Stimulated activated CD8-positive, alpha-beta memory T cell treated with anti-CD3 and anti-CD28 coated beads, Interleukin-15, amount 100 ng/mL, for 4 hours (primary cell): ENCODE results near the gene LIN28A.
A peak's percentile ranks its signal among the peaks of the same experiment; 100 is the strongest.

Experiments
- DNase-seq, 2 donors: peaks; one replicate each; pipeline ENCODE4 v3.0.0-alpha.2; 2020; ENCODE audit warnings: low read depth in 2 of 2

Gene LIN28A

DNA sequence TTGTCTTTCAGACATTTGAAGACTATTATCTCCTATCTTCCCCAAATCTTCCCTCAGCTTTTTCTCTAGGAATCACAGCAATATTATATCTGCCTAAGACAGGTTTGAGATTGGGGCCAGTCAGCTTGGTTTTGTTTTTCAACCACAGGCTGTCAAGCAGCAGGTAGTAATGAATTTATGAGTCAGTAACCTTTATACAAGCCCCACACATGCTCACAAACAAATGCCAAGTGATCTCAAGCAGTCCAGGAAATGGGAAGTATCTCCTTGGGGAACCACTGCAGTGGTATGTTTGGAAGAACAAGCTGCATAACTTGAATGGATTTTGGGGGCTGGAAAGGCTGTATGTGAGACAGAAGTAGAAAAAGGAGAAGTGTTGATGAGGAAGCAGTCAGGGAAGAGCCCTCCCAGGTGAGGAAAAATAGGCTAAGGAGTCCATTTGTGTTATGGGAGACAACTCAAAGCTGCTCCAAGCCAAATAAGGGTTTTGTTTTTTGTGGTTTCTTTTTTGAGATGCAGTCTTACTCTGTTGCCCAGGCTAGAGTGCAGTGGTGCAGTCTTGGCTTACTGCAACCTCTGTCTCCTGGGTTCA is 23.6 kb downstream of the LIN28A start:
- no peak for DNase-seq

DNA sequence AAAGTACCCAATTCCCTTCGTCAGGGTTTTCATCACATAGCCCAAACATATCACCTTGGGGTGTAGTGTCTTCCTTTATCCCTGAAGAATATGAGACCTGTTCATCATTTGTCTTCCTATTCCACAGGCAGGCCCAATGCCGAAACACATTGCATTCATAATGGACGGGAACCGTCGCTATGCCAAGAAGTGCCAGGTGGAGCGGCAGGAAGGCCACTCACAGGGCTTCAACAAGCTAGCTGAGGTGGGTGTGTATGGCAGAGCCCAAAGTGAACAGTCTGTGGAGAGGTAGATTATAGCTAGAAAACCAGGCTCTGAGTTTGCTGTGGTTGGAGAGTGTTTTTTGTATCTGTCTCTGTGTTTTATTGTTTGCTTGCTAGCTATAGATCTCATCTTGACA is 27.4 kb downstream of the LIN28A start:
- no peak for DNase-seq

DNA sequence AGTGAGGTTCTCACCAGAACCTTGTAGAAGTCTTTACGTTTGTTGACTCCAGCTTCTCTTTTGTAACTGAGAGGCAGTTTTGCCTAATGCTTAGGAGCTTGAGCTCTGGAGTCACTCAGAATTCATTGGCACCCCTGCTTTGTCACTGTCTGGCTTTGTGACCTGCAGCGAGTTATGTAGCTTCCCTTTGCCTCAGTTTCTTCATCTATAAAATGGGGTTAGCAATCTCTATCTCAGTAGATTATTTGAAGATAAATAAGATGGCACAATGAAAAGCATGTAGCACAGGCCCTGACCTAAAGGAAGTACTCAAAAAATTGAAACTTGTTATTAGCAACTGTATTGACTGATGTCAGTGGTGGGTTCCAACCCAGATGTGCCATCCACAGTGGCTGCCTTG is 29.6 kb downstream of the LIN28A start:
- DNase-seq: no peak

DNA sequence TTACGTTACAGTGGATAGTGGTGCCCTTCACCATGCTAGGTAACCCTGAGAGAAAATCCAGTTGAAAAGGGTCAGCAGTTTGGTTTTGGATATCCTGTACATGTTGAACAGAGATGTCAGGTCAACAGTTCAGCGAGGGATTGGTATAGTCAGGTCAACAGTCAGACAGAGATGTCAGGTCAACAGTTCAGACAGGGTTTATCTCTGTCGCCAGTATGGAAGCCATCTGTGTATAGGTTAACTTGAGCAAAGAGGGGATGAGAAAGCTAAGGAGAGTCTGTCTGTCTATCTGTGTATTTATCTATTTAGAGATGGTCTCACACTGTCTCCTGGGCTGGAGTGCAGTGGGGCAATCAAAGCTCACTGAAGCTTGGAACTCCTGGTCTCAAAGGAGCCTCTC is 39.3 kb downstream of the LIN28A start:
- no peak for DNase-seq

DNA sequence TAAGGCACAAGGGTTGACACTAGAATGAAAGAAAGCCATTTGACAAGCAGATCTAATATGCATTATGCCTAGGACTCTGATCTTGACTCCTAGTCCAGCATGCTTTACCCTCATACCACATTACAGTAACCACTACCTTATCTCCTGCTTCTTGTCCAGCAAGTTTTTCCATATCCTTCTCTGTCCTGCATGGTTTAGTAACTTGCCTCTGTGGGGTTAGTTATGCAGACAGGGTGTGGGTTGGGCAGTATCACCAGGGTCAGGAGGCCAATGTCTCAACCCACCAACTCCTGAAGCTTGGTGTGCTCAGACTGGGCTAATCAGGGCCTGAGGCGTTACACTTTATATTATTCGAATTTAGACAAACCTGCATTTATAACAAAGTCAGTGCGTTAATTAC is 40.3 kb downstream of the LIN28A start:
- DNase-seq: no peak

DNA sequence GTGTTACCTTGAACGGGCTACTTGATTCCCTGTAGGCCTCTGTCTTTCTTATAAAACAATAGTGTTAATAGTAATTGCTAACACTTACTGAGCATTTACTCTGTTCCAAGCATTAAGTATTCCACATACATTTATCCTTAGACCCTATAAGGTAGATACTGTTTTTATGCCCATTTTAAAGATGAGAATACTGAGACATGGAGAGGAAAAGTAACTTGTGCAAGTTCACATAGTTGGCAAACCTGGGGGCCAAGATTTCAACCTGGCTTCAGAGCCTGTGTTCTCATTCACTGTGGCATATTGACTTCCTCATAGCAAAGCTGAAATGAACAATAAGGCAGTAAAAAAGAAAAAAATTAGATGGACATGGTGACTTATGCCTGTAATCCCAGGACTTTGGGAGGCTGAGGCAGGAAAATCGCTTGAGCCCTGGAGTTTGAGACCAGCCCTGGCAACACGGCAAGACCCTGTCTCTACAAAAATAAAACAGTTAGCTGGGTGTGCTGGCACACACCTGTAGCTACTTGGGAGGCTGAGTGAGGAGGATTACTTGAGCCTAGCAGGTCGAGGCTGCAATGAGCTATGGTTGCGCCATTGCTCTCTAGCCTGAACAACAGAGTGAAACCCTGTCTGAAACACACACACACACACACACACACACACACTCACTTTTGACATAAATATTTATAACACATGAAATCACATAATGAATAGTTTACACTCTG is 42.0 kb downstream of the LIN28A start:
- no peak for DNase-seq

DNA sequence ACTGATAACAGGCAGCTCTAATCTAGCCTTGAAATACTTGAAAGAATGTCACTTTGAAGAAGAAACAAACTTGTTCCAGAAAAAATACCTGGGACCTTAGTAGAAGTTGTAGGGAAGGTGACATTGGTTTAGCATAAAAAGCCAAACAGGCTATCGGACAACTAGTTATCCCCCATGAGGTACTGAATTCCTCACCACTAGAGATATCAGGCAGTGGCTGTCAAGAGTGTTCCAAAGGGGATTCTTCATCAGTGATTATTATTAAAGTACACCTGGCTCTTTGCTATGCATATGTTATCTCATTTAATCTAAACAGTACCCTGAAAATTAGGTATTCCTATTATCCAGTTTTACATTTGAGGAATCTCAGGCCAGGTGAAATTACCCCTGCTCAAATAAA is 48.5 kb downstream of the LIN28A start:
- DNase-seq: no peak

DNA sequence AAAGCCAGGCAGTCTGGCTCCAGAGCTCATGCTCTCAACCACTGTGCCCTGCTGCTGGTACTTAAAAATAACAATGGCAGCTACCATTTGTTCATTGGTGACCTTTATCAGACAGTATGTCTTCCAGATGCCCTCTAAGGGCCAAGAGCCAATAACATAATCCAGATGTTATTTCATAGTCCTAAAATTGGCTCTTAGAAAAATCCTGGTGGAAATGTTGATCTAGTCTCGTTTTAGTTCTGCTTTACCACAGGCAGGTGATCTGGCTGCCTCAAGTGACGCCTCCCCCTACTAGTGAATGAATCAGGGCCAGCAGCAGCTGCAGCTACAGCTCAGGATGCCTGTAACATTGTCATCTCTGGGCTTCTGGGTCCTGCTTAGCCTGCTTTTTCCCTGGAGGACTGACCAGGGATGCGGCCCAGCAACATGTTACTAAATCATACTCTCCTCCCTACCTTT is 49.0 kb downstream of the LIN28A start:
- DNase-seq: no peak

DNA sequence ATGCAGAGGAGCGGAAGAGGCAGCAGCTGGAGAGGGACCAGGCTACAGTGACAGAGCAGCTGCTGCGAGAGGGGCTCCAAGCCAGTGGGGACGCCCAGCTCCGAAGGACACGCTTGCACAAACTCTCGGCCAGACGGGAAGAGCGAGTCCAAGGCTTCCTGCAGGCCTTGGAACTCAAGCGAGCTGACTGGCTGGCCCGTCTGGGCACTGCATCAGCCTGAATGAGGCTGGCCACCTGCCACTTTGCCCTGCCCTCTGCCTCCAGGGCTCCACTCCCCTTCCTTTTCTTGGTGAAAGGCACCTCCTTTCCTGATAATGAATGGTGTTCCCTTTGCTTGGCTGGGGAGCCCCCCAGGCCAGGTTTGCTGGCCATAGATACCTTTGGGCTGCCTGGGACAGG is 58.3 kb downstream of the LIN28A start:
- no peak for DNase-seq

DNA sequence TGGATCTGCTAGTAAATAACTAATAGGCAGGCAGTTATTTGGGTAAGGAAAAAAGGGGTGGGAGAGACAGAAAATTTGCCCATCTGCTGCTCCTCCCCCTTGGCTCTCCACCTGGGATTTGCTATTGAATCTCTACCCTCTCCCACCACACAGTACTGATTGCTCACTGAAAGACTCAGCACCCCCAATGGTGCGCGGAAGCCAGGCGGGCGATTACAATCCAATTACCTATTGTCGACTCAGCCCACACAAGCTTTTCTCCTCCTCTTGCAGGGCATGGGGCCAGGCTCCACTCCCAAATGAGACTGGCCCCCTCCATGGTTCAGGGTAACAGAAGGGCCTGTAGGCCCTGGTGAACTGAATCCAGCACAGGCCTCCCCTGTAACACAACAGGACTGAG is 58.9 kb downstream of the LIN28A start:
- no peak for DNase-seq

DNA sequence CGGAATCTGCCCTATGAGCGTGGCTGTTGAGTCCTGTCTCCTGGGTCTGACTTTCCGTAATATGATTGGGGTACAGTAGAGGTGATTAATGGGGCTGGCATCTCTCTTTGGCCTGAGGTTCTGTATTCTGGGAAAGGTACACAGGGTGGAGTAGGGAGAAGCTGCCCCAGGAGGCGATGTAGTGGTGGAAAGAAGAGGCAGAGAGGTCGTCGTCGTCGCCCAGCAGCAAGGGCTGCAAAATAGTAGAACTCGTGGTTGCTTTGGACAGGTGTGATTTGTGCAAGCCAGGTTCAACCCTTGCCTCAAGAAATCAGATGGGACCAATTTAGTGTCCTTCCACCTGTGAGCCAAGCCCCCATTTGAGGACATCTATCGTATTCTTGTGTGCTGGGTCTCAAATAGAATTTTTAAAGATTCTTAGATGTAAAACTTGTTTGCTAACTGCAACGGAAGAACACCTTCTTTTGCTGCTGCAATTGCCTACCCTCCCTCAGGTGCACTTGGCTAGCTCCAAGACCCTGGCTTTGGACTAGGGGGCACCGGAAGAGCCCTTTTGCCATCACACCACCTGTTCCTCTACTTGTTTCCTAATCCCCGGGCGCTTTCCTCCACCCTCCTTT is 60.4 kb downstream of the LIN28A start:
- no peak for DNase-seq

DNA sequence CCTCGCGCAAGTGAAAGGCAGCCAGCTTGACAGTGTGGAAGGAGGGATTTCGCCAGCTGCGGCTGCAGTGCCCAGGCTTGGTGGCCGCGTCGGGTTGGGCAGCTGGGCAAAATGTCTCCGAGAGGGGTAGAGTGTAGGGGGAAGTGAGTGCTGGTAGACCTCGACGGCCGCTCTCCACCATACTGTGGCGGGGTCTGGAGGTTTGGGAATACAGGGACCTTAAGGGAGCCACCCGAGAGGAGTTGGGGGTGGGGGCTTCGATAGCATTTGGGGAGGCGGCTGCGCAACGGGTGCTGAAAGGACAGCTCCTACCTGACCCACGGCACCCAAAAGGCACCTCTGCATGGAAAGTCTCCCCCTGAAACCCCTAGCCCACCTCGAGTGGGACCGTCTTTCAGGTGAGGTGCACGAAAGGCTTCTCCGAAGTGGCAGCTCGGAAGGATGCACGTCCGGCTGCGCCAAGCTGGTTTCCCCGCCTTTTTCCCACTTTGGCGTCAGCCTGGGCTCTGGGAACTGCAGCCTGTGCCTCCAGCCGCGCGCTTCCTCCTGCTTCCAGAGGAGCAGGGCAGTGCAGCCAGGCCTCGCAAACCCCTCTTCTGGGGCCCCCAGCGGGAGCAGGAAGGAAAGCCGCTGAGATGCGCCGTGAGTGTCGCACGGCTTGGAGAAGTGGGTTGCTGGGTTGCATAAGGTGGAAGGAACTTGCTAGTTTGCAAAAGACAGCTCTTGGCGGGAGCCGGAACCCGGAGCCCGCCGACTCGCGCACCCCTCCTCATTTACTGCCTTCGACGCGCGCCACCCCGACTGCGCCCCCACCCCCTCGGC is 61.1 kb downstream of the LIN28A start:
- peak in 1 of 2 donors; percentile 7 for DNase-seq

DNA sequence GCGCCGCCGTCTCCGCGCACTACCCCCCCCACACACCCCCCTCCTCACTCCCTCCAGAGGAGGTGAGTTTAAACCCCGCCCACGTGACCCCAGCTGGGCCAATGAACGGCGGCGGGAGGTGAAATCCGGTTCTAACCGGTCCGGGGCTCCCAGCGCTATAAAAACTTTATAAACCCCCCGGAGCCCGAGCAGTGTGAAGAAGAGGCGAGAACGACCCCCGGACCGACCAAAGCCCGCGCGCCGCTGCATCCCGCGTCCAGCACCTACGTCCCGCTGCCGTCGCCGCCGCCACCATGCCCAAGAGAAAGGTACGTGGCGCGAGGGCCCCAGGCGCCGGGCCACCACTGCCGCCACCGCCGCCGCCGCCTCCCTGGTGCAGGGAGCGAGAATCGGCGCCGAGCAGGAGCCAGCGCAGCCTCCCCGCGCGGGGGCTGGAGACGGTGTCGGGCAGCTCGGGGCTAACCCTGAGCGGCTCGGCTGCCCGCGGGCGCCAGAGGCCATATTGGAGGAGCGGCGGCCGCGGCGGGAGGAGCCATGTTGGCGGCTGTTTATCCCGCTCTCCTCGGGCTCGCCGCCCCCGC is 61.8 kb downstream of the LIN28A start, which contains the start of gene HMGN2:
Gene HMGN2 (plus strand): TSS at position 121 of the 581 bp plus-strand sequence. CDS start 173 bp downstream, at position 294.
- DNase-seq: peak; percentile 73 to 83

DNA sequence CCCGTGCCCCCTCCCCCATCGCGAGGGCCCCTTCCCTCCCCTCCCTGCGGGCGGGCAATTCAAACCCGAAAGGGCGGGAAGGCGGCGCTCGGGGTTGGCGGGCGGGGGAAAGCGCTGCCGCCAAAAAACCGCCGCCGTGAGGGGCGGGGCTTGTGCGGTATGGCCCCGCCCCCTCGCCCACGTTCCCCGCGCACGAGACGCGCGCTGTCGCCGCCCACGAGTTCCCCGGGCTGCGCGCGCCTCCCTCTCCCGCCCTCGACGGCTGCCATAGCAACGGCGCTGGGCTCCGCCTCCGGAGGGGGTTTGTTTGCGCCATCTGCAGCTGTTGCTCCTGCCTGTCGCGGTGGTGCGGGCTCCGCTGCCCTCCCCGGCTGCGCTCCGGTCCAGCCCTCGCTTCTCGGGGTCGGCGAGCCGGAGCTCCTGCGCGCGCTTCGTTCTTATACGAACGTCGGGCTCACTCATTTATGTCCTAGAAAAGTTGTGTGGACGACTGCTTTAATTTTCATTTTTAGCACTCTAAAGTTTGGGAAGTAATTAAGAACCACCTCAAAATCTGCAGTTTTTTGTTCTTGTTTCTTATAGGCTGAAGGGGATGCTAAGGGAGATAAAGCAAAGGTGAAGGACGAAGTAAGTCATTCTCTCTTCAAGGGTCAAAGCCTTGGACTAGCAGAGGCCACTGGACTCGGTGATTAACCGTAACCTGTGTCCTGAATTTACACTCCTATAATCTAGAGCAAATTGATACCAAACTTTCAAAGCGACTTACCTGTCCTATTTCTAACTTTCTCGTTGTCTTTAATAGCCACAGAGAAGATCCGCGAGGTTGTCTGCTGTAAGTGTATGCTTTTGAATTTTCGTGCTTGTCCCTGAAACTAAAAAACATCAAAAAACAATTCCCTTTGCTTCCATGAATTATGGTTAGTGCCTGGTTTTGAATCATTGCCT is 62.6 kb downstream of the LIN28A start:
- DNase-seq: peak; percentile 92 to 93

DNA sequence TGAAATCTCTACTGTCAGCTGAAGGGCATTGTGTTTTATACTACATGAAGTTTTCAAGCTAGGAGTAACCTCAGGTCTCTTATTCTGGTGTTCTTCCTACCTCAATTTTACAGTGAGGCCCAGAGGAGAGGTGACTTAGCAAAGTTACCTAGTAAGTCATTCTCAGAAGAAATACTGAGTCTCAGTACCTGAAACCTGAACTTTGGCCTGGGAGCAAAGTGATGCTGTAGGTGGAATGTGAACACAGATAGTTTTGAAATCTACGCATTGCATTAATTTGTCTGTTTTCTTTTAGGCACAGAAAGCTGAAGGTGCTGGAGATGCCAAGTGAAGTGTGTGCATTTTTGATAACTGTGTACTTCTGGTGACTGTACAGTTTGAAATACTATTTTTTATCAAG is 64.2 kb downstream of the LIN28A start:
- no peak for DNase-seq

DNA sequence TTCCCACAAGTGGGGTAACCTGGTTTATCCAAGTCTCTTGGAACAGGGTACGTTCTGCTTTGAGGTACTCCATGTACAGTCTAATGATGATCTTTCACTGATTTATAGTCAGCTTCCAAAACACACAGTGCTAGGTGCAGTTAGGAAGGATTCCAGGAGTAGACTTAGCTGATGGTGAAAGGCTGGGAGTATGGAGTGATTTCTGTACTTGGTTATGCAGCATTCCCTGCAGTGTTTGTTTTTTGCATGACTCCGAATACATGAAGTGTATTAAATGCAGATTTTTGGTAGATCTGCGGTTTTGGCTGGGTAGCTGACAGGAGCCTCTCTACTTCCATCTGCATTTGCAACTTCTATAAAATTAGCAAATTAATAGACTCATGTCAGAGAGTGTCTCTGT is 65.4 kb downstream of the LIN28A start:
- DNase-seq: no peak

DNA sequence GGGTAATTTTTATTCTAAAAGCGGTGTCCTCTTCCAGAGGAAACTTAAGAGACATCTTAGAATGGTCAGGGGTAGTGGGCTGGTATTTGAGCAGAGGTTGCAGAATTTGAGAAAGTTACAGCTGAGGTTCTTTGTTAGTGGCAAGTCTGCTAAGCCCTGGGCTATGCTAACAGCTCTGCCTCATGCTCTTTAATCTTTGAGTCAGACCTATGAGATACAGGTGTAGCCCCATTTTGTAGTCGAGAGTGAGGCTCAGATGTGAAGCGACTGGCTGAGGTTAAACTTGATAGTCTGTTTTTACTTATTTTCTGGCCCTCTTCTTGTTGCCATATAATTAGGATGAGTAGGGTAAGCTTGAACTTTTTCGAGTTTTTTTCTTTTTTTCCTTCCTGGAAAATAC is 66.3 kb downstream of the LIN28A start:
- no peak for DNase-seq

DNA sequence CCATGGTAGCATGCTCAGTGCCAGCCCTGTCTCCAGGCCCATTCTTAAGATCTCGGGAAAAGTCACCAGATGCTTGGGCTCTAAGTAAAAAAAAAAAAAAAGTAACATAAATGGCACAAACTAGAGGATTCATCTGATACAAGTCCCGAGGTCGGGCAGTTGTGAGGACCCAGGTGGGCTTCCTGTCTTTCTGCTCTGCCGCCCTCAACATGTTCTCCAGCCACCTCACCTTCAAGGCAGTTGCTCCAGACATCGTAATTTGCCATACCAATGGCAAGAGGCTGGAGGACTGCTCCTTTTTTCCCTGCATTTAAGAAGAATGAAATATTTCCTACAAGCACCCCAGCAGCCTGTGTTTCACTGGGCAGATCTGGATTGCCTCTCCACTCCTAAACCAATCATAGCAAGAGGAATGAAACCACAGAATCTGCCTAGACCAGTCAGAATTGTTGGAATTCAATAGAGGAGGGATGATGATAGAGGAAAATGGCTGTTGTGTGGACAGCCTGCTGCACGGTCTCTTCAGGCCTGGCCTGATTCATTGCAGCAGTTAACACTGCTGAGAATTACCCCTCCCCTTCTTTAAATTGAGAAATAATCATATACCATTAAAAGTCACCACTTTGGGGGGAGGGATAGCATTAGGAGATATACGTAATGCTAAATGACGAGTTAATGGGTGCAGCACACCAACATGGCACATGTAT is 67.0 kb downstream of the LIN28A start:
- no peak for DNase-seq

DNA sequence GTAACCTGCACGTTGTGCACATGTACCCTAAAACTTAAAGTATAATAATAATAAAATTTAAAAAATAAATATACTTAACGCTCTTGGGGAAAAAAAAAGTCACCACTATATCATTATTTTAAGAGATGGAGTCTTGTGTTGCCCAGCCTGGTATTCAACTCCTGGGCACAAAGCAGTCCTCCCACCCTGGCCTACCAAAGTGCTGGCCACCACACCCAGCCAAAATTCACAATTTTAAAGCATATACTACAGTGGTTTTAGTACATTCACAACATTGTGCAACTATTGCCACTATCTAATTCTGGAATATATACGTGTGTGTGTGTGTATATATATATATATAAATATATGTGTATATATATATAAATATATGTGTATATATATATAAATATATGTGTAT is 67.5 kb downstream of the LIN28A start:
- no peak for DNase-seq

DNA sequence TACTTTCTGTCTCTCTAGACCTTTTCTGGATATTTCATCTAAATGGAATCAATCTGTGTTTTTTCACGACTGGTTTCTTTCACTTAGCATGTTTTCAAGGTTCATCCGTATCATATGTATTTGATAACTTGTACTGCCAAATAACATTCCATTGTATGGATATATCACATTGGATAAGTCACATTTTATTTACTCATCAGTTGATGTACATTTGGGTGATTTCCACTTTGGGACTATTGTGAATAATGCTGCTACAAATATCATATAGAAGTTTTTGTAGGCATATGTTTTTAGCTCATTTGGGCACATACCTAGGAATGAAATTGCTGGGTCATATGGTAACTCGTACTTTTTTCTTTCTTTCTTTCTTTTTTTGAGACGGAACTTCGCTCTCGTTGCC is 68.4 kb downstream of the LIN28A start:
- no peak for DNase-seq
